Left lung (tissue), 10 donors: ENCODE data around the gene CAD. TPM values are rescaled to one million over a fixed set of nuclear protein-coding genes. Genes with fewer than 3 reads are reported as not detected.
A peak's percentile ranks its signal among the peaks of the same experiment; 100 is the strongest.
"Not testable (repeated sequence)": the region's sequence is repeated elsewhere in the genome, so short reads cannot be mapped to it uniquely, and the experiment has no call there.

ENCODE experiments used
- ATAC-seq: fragments of 200-7000 bp; cut with Tn5 transposase; one replicate; pipeline ENCODE4 v1.9.1; 2020; ENCODE audit warnings: moderate library complexity
- DNase-seq, 4 donors: peaks; one replicate each; pipeline ENCODE4 v3.0.0-alpha.2; 2013 to 2020
- H3K27ac ChIP-seq, 2 donors: fragments of 200-600 bp; sonication (generic) in 1 of 2; one replicate each; pipeline versions ENCODE4 v1.5.0 to v1.8.0; 2020 to 2021
- H3K27me3 ChIP-seq, 2 donors: fragments of 200-600 bp; sonication (generic) in 1 of 2; one replicate each; pipeline versions ENCODE4 v1.5.0 to v1.8.0; 2020 to 2021
- H3K36me3 ChIP-seq, 2 donors: fragments of 200-600 bp; sonication (generic) in 1 of 2; one replicate each; pipeline versions ENCODE4 v1.5.0 to v1.8.0; 2020 to 2021
- H3K4me1 ChIP-seq, 2 donors: fragments of 200-600 bp; one replicate each; pipeline ENCODE4 v1.8.0; 2021
- H3K4me3 ChIP-seq, 2 donors: fragments of 200-600 bp; sonication (generic) in 1 of 2; one replicate each; pipeline versions ENCODE4 v1.5.0 to v1.8.0; 2020 to 2021; ENCODE audit warnings: mild to moderate bottlenecking in 1 of 2
- H3K9me3 ChIP-seq, 2 donors: fragments of 200-600 bp; sonication (generic) in 1 of 2; one replicate each; pipeline versions ENCODE4 v1.5.0 to v1.8.0; 2020 to 2021
- intact Hi-C, 2 donors: fragments of 100-400 bp; cut with DNase I; formaldehyde crosslinking; loops; one replicate each; pipeline versions ENCODE4 v1.11.2 to v1.14.2; 2022
- polyA plus RNA-seq, 6 donors: library from polyadenylated mRNA; unstranded; fragments of 120-200 nt; gene quantifications; one replicate each; pipeline ENCODE4 v1.2.1, GENCODE V29; 2013; ENCODE audit not compliant: insufficient read length in 6 of 6
- total RNA-seq, 2 donors: library from RNA; stranded (reverse); fragmentation: NEBNext Ultra II Directional; extraction: Animal tissue kit (Norgen Biotek cat#: 25700); gene quantifications; one replicate each; pipeline ENCODE4 v1.2.1, GENCODE V29; 2021
- TF ChIP-seq, protein P1 (sequence below), 2 donors: fragments of 200-600 bp; sonication (generic) in 1 of 2; IDR thresholded peaks; one replicate each; pipeline versions ENCODE4 v1.5.0 to v1.8.0; 2021; ENCODE audit warnings: antibody characterized with exemption in 2 of 2
- donor health status: DM: no; HTN: yes; CAD: no.
- donor health status: DM: no; HTN: no; CAD: no.

The CAD gene
- total and polyA plus RNA-seq, 8 donors: 31.1 to 52.8 (median 44.9) TPM

GRCh38 chr2:27191070-27191829 is 25.9 kb upstream of the CAD start:
- Histone ChIP-seq H3K27ac (no peak overlapping the region), H3K4me1 (no peaks in the 10 kb centered on the region), H3K27me3 (no peaks in the 10 kb centered on the region), H3K36me3 (no peaks in the 10 kb centered on the region), H3K4me3 (no peak overlapping the region), H3K9me3 (no peaks in the 10 kb centered on the region)
- TF ChIP-seq, protein P1, sequence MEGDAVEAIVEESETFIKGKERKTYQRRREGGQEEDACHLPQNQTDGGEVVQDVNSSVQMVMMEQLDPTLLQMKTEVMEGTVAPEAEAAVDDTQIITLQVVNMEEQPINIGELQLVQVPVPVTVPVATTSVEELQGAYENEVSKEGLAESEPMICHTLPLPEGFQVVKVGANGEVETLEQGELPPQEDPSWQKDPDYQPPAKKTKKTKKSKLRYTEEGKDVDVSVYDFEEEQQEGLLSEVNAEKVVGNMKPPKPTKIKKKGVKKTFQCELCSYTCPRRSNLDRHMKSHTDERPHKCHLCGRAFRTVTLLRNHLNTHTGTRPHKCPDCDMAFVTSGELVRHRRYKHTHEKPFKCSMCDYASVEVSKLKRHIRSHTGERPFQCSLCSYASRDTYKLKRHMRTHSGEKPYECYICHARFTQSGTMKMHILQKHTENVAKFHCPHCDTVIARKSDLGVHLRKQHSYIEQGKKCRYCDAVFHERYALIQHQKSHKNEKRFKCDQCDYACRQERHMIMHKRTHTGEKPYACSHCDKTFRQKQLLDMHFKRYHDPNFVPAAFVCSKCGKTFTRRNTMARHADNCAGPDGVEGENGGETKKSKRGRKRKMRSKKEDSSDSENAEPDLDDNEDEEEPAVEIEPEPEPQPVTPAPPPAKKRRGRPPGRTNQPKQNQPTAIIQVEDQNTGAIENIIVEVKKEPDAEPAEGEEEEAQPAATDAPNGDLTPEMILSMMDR (IDR thresholded peaks at IDR 0.05): peak; percentile 57 to 59
- ATAC-seq (peak; percentile 86), DNase-seq (peak in 2 of 4 donors; percentile 46 to 72)
- intact Hi-C loops: no loop called here

DNA sequence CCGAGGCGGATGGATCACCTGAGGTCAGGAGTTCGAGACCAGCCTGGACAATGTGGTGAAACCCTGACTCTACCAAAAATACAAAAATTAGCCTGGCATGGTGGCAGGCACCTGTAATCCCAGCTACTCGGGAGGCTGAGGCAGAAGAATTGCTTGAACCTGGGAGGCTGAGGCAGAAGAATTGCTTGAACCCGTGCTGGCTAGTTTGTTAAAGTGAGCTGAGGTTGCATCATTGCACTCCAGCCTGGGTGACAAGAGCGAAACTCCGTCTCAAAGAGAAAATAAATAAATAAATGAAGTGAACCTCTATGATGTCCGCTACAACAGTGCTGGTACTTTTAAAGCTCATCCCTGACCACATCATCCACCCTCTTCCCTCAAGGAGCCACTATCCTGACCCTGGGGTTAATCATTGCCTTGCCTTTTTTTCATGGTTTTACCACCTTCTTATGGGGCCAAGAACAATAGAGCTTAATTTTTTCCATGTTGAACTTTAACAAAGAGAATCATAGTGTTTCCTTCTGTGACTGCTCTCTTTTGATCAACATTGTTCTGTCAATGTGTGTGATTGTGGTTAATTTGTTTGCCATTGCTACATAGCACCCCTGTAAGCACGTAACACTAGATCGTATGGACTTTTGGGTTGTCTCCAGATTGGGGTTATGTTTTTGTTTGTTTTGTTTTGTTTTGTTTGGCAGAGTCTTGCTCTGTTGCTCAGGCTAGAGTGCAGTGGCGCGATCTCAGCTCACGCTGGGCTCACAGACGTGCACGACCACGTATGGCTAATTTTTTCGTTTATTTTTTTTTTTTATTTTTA is 22.4 kb upstream of the CAD start:
- H3K27ac ChIP-seq: no peak overlapping the region
- H3K9me3 ChIP-seq: no peaks in the 10 kb centered on the region
- H3K36me3 ChIP-seq: peaks cover 0 to 5% of the 10 kb centered on the region in 2 donors
- intact Hi-C loops: no loop called here
- no peaks in the 10 kb centered on the region for H3K27me3 ChIP-seq
- H3K4me3 ChIP-seq: no peak overlapping the region
- DNase-seq: no peak
- H3K4me1 ChIP-seq: no peaks in the 10 kb centered on the region
- ATAC-seq: no peak
- TF ChIP-seq, protein P1 (IDR thresholded peaks at IDR 0.05): no peak

DNA sequence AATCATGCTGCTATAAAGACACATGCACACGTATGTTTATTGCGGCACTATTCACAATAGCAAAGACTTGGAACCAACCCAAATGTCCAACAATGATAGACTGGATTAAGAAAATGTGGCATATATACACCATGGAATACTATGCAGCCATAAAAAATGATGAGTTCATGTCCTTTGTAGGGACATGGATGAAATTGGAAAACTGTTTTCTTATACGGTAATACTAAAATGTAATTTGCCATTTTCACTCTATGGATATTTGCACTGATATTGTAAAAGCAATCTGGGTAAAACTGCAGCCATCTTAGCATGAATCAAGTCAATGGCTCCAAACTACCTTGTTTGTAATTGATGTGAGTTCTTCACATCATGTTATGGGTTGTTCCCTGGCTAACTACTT is 21.4 kb upstream of the CAD start:
- H3K27me3 ChIP-seq, ATAC-seq, DNase-seq, H3K4me3 ChIP-seq, H3K9me3 ChIP-seq, H3K27ac ChIP-seq, H3K4me1 ChIP-seq, intact Hi-C loops: not testable (repeated sequence)
- peaks cover 0 to 16% of the 10 kb centered on the region in 2 donors for H3K36me3 ChIP-seq

GRCh38 chr2:27198068-27198467 is 19.1 kb upstream of the CAD start:
- ATAC-seq, H3K9me3 ChIP-seq, H3K27ac ChIP-seq, H3K4me1 ChIP-seq, DNase-seq, H3K4me3 ChIP-seq, H3K27me3 ChIP-seq, intact Hi-C loops: not testable (repeated sequence)
- H3K36me3 ChIP-seq: peaks cover 0 to 39% of the 10 kb centered on the region in 2 donors

DNA sequence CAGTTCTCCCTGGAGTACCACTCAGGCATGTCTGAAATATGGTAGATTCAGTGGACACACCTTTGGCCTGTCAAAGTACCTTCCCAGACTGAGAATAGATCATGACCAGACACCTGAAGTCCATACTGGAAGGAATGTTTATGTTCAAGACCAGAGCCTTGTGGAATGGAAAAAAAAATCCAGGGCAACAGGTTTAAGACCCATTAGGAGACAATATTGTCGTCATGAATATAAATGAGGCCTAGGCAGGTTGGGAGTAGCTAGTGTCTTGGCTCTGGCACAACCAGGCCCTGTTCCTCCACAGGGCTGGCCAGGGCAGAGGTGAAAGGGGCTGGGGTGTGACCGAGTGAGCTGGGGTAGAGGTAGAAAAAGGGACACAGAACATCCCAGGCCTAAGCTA is 18.5 kb upstream of the CAD start:
- no peak for ATAC-seq

More for the DNA sequence above, 18.5 kb upstream of the CAD start:
- peaks cover 0 to 44% of the 10 kb centered on the region in 2 donors for H3K36me3 ChIP-seq
- no peaks in the 10 kb centered on the region for H3K9me3 ChIP-seq
- TF ChIP-seq, protein P1 (IDR thresholded peaks at IDR 0.05): no peak
- intact Hi-C loops: no loop called here
- DNase-seq: no peak
- no peak overlapping the region for H3K4me3 ChIP-seq
- H3K27ac ChIP-seq: no peak overlapping the region
- H3K27me3 ChIP-seq: no peaks in the 10 kb centered on the region
- H3K4me1 ChIP-seq: no peaks in the 10 kb centered on the region
